ENCODE measurements around the gene PPARG.

GRCh38 chr3:12452361-12453330 is 163.8 kb downstream of the PPARG start:
- TF ChIP-seq CTCF (IDR thresholded peaks at IDR 0.05), result no peak
- TF ChIP-seq POLR2A (IDR thresholded peaks at IDR 0.05), result no peak

All from body of pancreas (tissue), 4 donors.